ENCODE results near the gene RNF169.
"Not testable (repeated sequence)": the region's sequence is repeated elsewhere in the genome, so short reads cannot be mapped to it uniquely, and the experiment has no call there.

The RNF169 gene

GRCh38 chr11:74824285-74824982 is 75.8 kb downstream of the RNF169 start:
- Histone ChIP-seq H3K4me3 (no peak overlapping the region), H3K36me3 (peaks cover 4 to 17% (median 8%) of the 10 kb centered on the region in 3 donors), H3K27me3 (no peaks in the 10 kb centered on the region), H3K4me1 (peaks cover 0 to 40% (median 14%) of the 10 kb centered on the region in 4 donors), H3K9me3 (no peaks in the 10 kb centered on the region), H3K27ac (no peak overlapping the region)
- DNase-seq = no peak
- intact Hi-C loops (cut with DNase I; ENCODE audit: low total_unique reads) = no loop called here
- TF ChIP-seq, protein P1, sequence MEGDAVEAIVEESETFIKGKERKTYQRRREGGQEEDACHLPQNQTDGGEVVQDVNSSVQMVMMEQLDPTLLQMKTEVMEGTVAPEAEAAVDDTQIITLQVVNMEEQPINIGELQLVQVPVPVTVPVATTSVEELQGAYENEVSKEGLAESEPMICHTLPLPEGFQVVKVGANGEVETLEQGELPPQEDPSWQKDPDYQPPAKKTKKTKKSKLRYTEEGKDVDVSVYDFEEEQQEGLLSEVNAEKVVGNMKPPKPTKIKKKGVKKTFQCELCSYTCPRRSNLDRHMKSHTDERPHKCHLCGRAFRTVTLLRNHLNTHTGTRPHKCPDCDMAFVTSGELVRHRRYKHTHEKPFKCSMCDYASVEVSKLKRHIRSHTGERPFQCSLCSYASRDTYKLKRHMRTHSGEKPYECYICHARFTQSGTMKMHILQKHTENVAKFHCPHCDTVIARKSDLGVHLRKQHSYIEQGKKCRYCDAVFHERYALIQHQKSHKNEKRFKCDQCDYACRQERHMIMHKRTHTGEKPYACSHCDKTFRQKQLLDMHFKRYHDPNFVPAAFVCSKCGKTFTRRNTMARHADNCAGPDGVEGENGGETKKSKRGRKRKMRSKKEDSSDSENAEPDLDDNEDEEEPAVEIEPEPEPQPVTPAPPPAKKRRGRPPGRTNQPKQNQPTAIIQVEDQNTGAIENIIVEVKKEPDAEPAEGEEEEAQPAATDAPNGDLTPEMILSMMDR (IDR thresholded peaks at IDR 0.05) = no peak

GRCh38 chr11:74825596-74825995 is 76.9 kb downstream of the RNF169 start:
- H3K4me1 ChIP-seq = peaks cover 0 to 28% (median 13%) of the 10 kb centered on the region in 4 donors
- H3K9me3 ChIP-seq; H3K4me3 ChIP-seq; intact Hi-C loops (cut with DNase I; ENCODE audit: low total_unique reads); DNase-seq; H3K27ac ChIP-seq; H3K27me3 ChIP-seq: not testable (repeated sequence)
- H3K36me3 ChIP-seq = peaks cover 4 to 17% (median 8%) of the 10 kb centered on the region in 3 donors

GRCh38 chr11:74826901-74827300 is 78.3 kb downstream of the RNF169 start:
- H3K27me3 ChIP-seq = no peaks in the 10 kb centered on the region
- H3K4me3 ChIP-seq = no peak overlapping the region
- TF ChIP-seq, protein P1 (IDR thresholded peaks at IDR 0.05) = no peak
- H3K27ac ChIP-seq = no peak overlapping the region
- intact Hi-C loops (cut with DNase I; ENCODE audit: low total_unique reads) = no loop called here
- H3K9me3 ChIP-seq = no peaks in the 10 kb centered on the region
- DNase-seq = no peak
- H3K36me3 ChIP-seq = peaks cover 4 to 17% (median 6%) of the 10 kb centered on the region in 3 donors
- peaks cover 0 to 17% (median 9%) of the 10 kb centered on the region in 4 donors for H3K4me1 ChIP-seq

DNA sequence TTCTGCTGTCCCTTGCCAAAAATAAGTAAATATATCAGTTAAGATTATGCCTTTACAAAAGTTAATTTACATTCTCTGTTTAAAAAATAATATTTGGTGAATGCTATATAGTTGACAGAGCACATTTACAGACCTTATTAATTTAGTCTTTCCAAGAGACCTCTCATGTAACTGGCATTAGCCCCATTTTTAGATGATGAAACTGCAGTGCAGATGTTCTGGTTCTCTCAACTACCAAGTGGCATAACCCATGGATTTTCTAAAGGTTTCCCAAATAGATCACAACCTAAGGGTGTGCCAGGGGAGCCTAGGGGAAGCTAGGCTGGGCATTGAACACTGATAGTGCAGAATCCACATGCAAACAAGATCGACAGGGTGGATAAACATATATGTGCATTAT is 88.5 kb downstream of the RNF169 start:
- no peak for DNase-seq
- intact Hi-C loops (cut with DNase I; ENCODE audit: low total_unique reads) = no loop called here
- no peak overlapping the region for H3K27ac ChIP-seq

DNA sequence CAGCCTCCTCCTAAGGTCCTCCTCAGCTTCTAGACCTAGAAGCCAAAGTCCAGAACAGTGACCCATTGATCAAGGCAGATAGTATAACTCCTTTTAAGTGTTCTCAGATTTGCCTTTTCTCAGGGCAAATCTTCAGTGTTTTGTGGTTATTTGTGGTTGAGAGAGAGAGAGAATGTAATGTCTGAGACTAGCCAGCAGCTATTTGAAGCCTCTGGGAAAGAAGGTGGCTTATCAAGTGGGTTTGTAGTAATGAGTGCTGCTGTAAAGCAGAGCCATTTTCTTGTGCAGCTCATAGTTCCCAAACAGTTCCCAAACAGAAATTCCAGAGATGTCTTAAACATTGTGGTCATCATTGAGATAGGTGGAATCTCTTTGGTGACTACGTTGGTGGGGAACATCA is 89.5 kb downstream of the RNF169 start:
- Histone ChIP-seq H3K27me3 (no peaks in the 10 kb centered on the region), H3K4me3 (no peak overlapping the region), H3K4me1 (no peaks in the 10 kb centered on the region), H3K9me3 (no peaks in the 10 kb centered on the region), H3K27ac (no peak overlapping the region), H3K36me3 (peaks cover 30 to 59% (median 46%) of the 10 kb centered on the region in 3 donors)
- intact Hi-C loops (cut with DNase I; ENCODE audit: low total_unique reads) = no loop called here
- no peak for DNase-seq
- TF ChIP-seq, protein P1 (IDR thresholded peaks at IDR 0.05) = no peak

More for the DNA sequence above, 88.5 kb downstream of the RNF169 start:
- H3K4me1 ChIP-seq = no peaks in the 10 kb centered on the region
- TF ChIP-seq, protein P1 (IDR thresholded peaks at IDR 0.05) = no peak
- H3K36me3 ChIP-seq = peaks cover 27 to 49% (median 40%) of the 10 kb centered on the region in 3 donors
- H3K9me3 ChIP-seq = no peaks in the 10 kb centered on the region
- H3K4me3 ChIP-seq = no peak overlapping the region
- H3K27me3 ChIP-seq = no peaks in the 10 kb centered on the region

DNA sequence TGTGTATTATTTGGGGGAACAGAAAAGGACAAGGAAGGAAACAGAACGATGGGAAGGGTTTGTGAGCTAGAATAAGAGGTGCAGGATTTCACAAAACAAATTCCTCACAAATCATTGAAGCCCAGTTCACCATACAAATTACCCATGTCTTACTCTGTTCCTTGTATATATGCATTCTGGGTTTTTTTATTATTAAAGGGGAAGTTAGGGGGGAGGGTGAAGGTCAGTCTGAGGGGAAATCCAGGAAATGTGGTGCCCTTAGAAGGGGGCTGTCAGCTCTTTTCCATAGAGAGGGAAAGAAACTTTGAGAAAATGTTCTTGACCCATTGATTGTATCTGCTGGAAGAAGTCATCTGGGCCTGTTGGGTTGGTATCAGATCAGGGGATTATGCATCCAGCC is 90.8 kb downstream of the RNF169 start:
- Histone ChIP-seq H3K27ac (no peak overlapping the region), H3K27me3 (no peaks in the 10 kb centered on the region), H3K9me3 (no peaks in the 10 kb centered on the region), H3K36me3 (peaks cover 37 to 70% (median 59%) of the 10 kb centered on the region in 3 donors), H3K4me1 (no peaks in the 10 kb centered on the region), H3K4me3 (no peak overlapping the region)
- intact Hi-C loops (cut with DNase I; ENCODE audit: low total_unique reads) = no loop called here
- no peak for DNase-seq
- TF ChIP-seq, protein P1 (IDR thresholded peaks at IDR 0.05) = no peak
